Endothelial cell of umbilical vein (primary cell): ENCODE results near the gene GPD1L. TPM values are rescaled to one million over a fixed set of nuclear protein-coding genes. Genes with fewer than 3 reads are reported as not detected.

ENCODE experiments used
- BruUV-seq: library from RNA; stranded (reverse); fragments of 400-500 nt; replicated peaks from 2 replicates; lab custom pipeline; 2021; lab: Mats Ljungman, UMichigan
- CTCF ChIA-PET: fragments of 300-600, 350-600 bp; sonication (Branson Sonifier 250); formaldehyde crosslinking; loops from one replicate; lab custom pipeline; 2021; ENCODE audit warnings: antibody characterized with exemption, inconsistent platforms; lab: Charles Lee
- POLR2A ChIA-PET: fragments of 300-600, 350-600 bp; sonication (Branson Sonifier 250); formaldehyde crosslinking; loops from one replicate; lab custom pipeline; 2021; ENCODE audit warnings: antibody characterized with exemption, inconsistent platforms; lab: Charles Lee
- DNase-seq: peaks from one replicate; pipeline ENCODE4 v3.0.0-alpha.2; 2011; ENCODE audit warnings: low read depth, low spot score
- FAIRE-seq: peaks from 2 replicates; lab custom pipeline; 2011; peaks lifted over from hg19 to GRCh38; lab: Jason Lieb, UNC
- H2AFZ ChIP-seq: 2 replicates; pipeline ENCODE4 v1.6.0; 2012; ENCODE audit warnings: low read depth, low read length, control low read depth, inconsistent platforms
- H3K27ac ChIP-seq: 2 replicates; pipeline ENCODE4 v1.5.1; 2011; ENCODE audit warnings: low read depth, mild to moderate bottlenecking, control low read depth, low read length, moderate library complexity; ENCODE audit not compliant: insufficient read depth
- H3K27me3 ChIP-seq, 2 experiments: 2 replicates each; pipeline versions ENCODE4 v1.6.0 to v1.6.1; 2011; ENCODE audit warnings: low read length in 2 of 2, mixed read lengths in 1 of 2; ENCODE audit not compliant: control insufficient read depth in 2 of 2, insufficient read depth in 2 of 2
- H3K36me3 ChIP-seq, 2 experiments: 2 replicates in 1 of 2; 3 replicates in 1 of 2; pipeline ENCODE4 v1.5.1; 2011; ENCODE audit warnings: low read length in 2 of 2, mild to moderate bottlenecking in 1 of 2, moderate library complexity in 1 of 2; ENCODE audit not compliant: control insufficient read depth in 2 of 2, insufficient read depth in 2 of 2; ENCODE audit errors: extremely low read depth in 1 of 2
- H3K4me1 ChIP-seq: 3 replicates; pipeline ENCODE4 v1.5.1; 2011; ENCODE audit warnings: mild to moderate bottlenecking, low read length; ENCODE audit not compliant: control insufficient read depth, insufficient read depth; ENCODE audit errors: extremely low read depth
- H3K4me2 ChIP-seq: 2 replicates; pipeline ENCODE4 v1.6.1; 2011; ENCODE audit warnings: low read length, control low read depth, mixed read lengths; ENCODE audit not compliant: insufficient read depth
- H3K4me3 ChIP-seq, 3 experiments: fragments of 200-600 bp in 1 of 3; sonication (generic), shearing (Covaris generic) in 1 of 3; replicated peaks in 1 of 3; 2 replicates each; pipeline ENCODE4 v1.5.1; 2011 to 2016; ENCODE audit warnings: control low read depth in 3 of 3, low read length in 3 of 3, mild to moderate bottlenecking in 2 of 3, inconsistent platforms in 1 of 3, low read depth in 1 of 3, moderate library complexity in 1 of 3; ENCODE audit not compliant: insufficient read depth in 1 of 3
- H3K79me2 ChIP-seq: 2 replicates; pipeline ENCODE4 v1.6.0; 2012; ENCODE audit warnings: low read length, inconsistent platforms; ENCODE audit not compliant: control insufficient read depth, insufficient read depth
- H3K9ac ChIP-seq: replicated peaks from 2 replicates; pipeline ENCODE3; 2011; ENCODE audit warnings: low read length, control low read depth; ENCODE audit not compliant: insufficient read depth; ENCODE audit errors: extremely low read depth
- H3K9me1 ChIP-seq: replicated peaks from 3 replicates; pipeline ENCODE4 v1.6.0; 2011; ENCODE audit warnings: mild to moderate bottlenecking, low read length; ENCODE audit not compliant: control insufficient read depth, insufficient read depth; ENCODE audit errors: extremely low read depth
- H3K9me3 ChIP-seq: replicated peaks from 2 replicates; pipeline ENCODE4 v1.5.1; 2012; ENCODE audit warnings: low read length, inconsistent platforms; ENCODE audit not compliant: control insufficient read depth, insufficient read depth
- H4K20me1 ChIP-seq: replicated peaks from 2 replicates; pipeline ENCODE3; 2011; ENCODE audit warnings: mild to moderate bottlenecking, low read length; ENCODE audit not compliant: control insufficient read depth, insufficient read depth; ENCODE audit errors: extremely low read depth
- EZH2 ChIP-seq: IDR thresholded peaks from 2 replicates; pipeline ENCODE4 v1.6.1; 2012; ENCODE audit warnings: borderline replicate concordance, low read depth, mild to moderate bottlenecking, moderate library complexity, low read length, inconsistent platforms; ENCODE audit not compliant: severe bottlenecking
- FOS ChIP-seq: IDR thresholded peaks from 2 replicates; pipeline ENCODE4 v1.6.1; 2011; ENCODE audit warnings: mild to moderate bottlenecking, low read length, moderate library complexity, borderline replicate concordance; ENCODE audit not compliant: insufficient read depth
- GATA2 ChIP-seq: IDR thresholded peaks from 2 replicates; pipeline ENCODE4 v1.7.0; 2011; ENCODE audit warnings: low read depth, mild to moderate bottlenecking, moderate library complexity, mixed read lengths, low read length; ENCODE audit not compliant: insufficient read length, insufficient read depth
- JUN ChIP-seq: IDR thresholded peaks from 2 replicates; pipeline ENCODE4 v1.6.1; 2011; ENCODE audit warnings: borderline replicate concordance, low read depth; ENCODE audit not compliant: insufficient read length, insufficient read depth
- MYC ChIP-seq: IDR thresholded peaks from one replicate; pipeline ENCODE4 v1.6.1; 2011; ENCODE audit warnings: mild to moderate bottlenecking, low read depth, low read length
- POLR2A ChIP-seq: IDR thresholded peaks from 2 replicates; pipeline ENCODE4 v1.6.1; 2012; ENCODE audit warnings: low read depth, mild to moderate bottlenecking, control low read depth, low read length
- POLR2AphosphoS5 ChIP-seq: IDR thresholded peaks from 2 replicates; pipeline ENCODE4 v1.6.1; 2012; ENCODE audit warnings: low read depth, mild to moderate bottlenecking, control low read depth, low read length, moderate library complexity; ENCODE audit not compliant: insufficient read depth
- dilution Hi-C: fragments of 300-500 bp; cut with MboI; formaldehyde crosslinking; loops from one replicate; pipeline ENCODE4 v1.15.0; 2019; ENCODE audit warnings: low sequenced_read_pairs; ENCODE audit not compliant: extremely low pct_ligation_motif_present
- intact Hi-C: fragments of 100-400 bp; cut with micrococcal nuclease; formaldehyde crosslinking; loops from one replicate; pipeline ENCODE4 v1.10.0; 2022
- polyA plus RNA-seq, 4 experiments: library from polyadenylated mRNA; depleted of rRNA in 3 of 4; stranded (reverse) in 3 of 4; unstranded in 1 of 4; fragments of >200 nt; gene quantifications; 2 replicates each; pipeline versions ENCODE4 v1.2.1 to v1.2.3, GENCODE V29; 2011 to 2012; ENCODE audit warnings: missing spikeins in 1 of 4
- total RNA-seq: library from RNA; stranded (reverse); gene quantifications from 2 replicates; pipeline ENCODE4 v1.2.3, GENCODE V29; 2021
- TF ChIP-seq, protein P1 (sequence below): IDR thresholded peaks from 2 replicates; pipeline ENCODE4 v1.6.1; 2011; ENCODE audit not compliant: insufficient read depth, insufficient read length
- TF ChIP-seq, protein P2 (sequence below), 2 donors: IDR thresholded peaks; 1 replicate in 1 of 2; 2 replicates in 1 of 2; pipeline ENCODE4 v1.5.1; 2011; ENCODE audit warnings: low read length in 2 of 2, mild to moderate bottlenecking in 2 of 2, moderate library complexity in 2 of 2, control low read depth in 1 of 2, inconsistent platforms in 1 of 2, low read depth in 1 of 2; ENCODE audit not compliant: insufficient read depth in 1 of 2; ENCODE audit errors: extremely low read depth in 1 of 2

The GPD1L gene
- total and polyA plus RNA-seq, 2 donors (not counting 3 experiments of a cell fraction or from before 2014, with no cell fraction given) = 5.1 to 12.9 TPM

DNA sequence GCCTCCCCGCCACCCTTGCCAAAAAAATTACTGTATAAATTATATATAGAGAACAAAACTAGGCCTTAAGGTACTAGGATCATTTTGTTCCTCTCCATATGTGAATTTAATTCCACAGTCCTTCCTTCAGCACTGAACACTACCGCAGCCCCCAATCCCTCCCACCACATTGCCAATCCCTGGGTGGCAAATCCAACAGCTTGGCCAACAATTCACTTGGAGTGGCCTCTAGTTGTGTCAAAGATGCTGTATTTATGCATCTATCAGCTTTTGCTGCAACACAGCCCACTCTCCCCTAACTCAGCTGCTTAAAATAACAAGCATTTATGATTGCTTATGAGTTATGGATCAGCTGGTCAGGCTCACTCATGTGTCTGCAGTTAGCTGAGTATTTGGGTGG is 18.6 kb downstream of the GPD1L start:
- TF ChIP-seq MYC = no peak
- TF ChIP-seq EZH2 = no peak
- TF ChIP-seq JUN = no peak
- TF ChIP-seq, protein P1, sequence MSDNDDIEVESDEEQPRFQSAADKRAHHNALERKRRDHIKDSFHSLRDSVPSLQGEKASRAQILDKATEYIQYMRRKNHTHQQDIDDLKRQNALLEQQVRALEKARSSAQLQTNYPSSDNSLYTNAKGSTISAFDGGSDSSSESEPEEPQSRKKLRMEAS = no peak
- no peak for TF ChIP-seq GATA2
- TF ChIP-seq POLR2A = no peak
- TF ChIP-seq, protein P2, sequence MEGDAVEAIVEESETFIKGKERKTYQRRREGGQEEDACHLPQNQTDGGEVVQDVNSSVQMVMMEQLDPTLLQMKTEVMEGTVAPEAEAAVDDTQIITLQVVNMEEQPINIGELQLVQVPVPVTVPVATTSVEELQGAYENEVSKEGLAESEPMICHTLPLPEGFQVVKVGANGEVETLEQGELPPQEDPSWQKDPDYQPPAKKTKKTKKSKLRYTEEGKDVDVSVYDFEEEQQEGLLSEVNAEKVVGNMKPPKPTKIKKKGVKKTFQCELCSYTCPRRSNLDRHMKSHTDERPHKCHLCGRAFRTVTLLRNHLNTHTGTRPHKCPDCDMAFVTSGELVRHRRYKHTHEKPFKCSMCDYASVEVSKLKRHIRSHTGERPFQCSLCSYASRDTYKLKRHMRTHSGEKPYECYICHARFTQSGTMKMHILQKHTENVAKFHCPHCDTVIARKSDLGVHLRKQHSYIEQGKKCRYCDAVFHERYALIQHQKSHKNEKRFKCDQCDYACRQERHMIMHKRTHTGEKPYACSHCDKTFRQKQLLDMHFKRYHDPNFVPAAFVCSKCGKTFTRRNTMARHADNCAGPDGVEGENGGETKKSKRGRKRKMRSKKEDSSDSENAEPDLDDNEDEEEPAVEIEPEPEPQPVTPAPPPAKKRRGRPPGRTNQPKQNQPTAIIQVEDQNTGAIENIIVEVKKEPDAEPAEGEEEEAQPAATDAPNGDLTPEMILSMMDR (IDR thresholded peaks at IDR 0.05; ENCODE audit: extremely low read depth in 1 of 2, insufficient read depth in 1 of 2, low read depth in 1 of 2, low read length in 2 of 2) = no peak
- no peak for TF ChIP-seq POLR2AphosphoS5
- TF ChIP-seq FOS = no peak
- no peaks in the 10 kb centered on the region for H3K9me1 ChIP-seq
- no peak overlapping the region for H2AFZ ChIP-seq
- FAIRE-seq = no peak
- intact Hi-C loops (no loop called here), dilution Hi-C loops (no loop called here)
- no peak overlapping the region for H3K4me3 ChIP-seq
- H3K4me1 ChIP-seq = no peaks in the 10 kb centered on the region
- POLR2A ChIA-PET = no interaction called here
- no peak for DNase-seq
- no peaks in the 10 kb centered on the region for H3K79me2 ChIP-seq
- H3K27me3 ChIP-seq = no peaks in the 10 kb centered on the region
- no peaks in the 10 kb centered on the region for H4K20me1 ChIP-seq
- no peak overlapping the region for H3K27ac ChIP-seq
- no TSS peak for BruUV-seq
- H3K9me3 ChIP-seq = no peaks in the 10 kb centered on the region
- no peak overlapping the region for H3K9ac ChIP-seq
- CTCF ChIA-PET = no interaction called here
- H3K4me2 ChIP-seq = no peak overlapping the region
- no peaks in the 10 kb centered on the region for H3K36me3 ChIP-seq
